Calu3 (cell line): ENCODE measurements around the gene CDC25A. TPM values are rescaled to one million over a fixed set of nuclear protein-coding genes. Genes with fewer than 3 reads are reported as not detected.

ENCODE experiments used
- BruUV-seq: library from RNA; stranded (reverse); fragments of 400-500 nt; replicated peaks from 2 replicates; lab custom pipeline; 2021; lab: Mats Ljungman, UMichigan
- CTCF ChIA-PET: fragments of 300-600 bp; sonication (Branson Sonifier 250); formaldehyde crosslinking; loops from one replicate; lab custom pipeline; 2022; ENCODE audit warnings: antibody characterized with exemption; lab: Charles Lee
- DNase-seq: peaks from one replicate; pipeline ENCODE4 v3.0.0; 2022
- H3K27ac Mint-ChIP-seq: one replicate; pipeline ENCODE4 v1.8.0; 2022; ENCODE audit warnings: mixed read lengths; ENCODE audit not compliant: unreplicated experiment
- H3K27me3 Mint-ChIP-seq: one replicate; pipeline ENCODE4 v1.8.0; 2022; ENCODE audit warnings: mixed read lengths; ENCODE audit not compliant: unreplicated experiment
- H3K36me3 Mint-ChIP-seq: one replicate; pipeline ENCODE4 v1.8.0; 2022; ENCODE audit warnings: mild to moderate bottlenecking, moderate library complexity, mixed read lengths; ENCODE audit not compliant: insufficient read depth, unreplicated experiment
- H3K4me1 Mint-ChIP-seq: one replicate; pipeline ENCODE4 v1.8.0; 2022; ENCODE audit warnings: mild to moderate bottlenecking, low read depth, mixed read lengths; ENCODE audit not compliant: unreplicated experiment
- H3K4me3 Mint-ChIP-seq: one replicate; pipeline ENCODE4 v1.8.0; 2022; ENCODE audit warnings: mild to moderate bottlenecking, low read depth, moderate library complexity, mixed read lengths; ENCODE audit not compliant: unreplicated experiment
- H3K9me3 Mint-ChIP-seq: one replicate; pipeline ENCODE4 v1.8.0; 2022; ENCODE audit warnings: low read depth, mixed read lengths; ENCODE audit not compliant: unreplicated experiment
- intact Hi-C: fragments of 100-400 bp; cut with micrococcal nuclease; formaldehyde crosslinking; loops from one replicate; pipeline ENCODE4 v1.10.0; 2022; ENCODE audit not compliant: unreplicated experiment
- total RNA-seq: library from RNA; stranded (reverse); gene quantifications from 2 replicates; pipeline ENCODE4 v1.2.3, GENCODE V29; 2022
- TF ChIP-seq, protein P1 (sequence below): fragments of 200-600 bp; IDR thresholded peaks from one replicate; pipeline ENCODE4 v1.8.0; 2022; ENCODE audit warnings: antibody characterized with exemption; ENCODE audit not compliant: unreplicated experiment

CDC25A gene
- total RNA-seq, 1 experiment from 2014 or later: 18.2 TPM

GRCh38 chr3:48209445-48209844 is 21.2 kb upstream of the CDC25A start:
- Mint-ChIP-seq H3K4me1 (no peaks in the 10 kb centered on the region), H3K36me3 (no peaks in the 10 kb centered on the region), H3K9me3 (no peaks in the 10 kb centered on the region), H3K27me3 (peaks cover 15% of the 10 kb centered on the region), H3K27ac (no peak overlapping the region), H3K4me3 (no peak overlapping the region)
- CTCF ChIA-PET: no interaction called here
- TF ChIP-seq, protein P1, sequence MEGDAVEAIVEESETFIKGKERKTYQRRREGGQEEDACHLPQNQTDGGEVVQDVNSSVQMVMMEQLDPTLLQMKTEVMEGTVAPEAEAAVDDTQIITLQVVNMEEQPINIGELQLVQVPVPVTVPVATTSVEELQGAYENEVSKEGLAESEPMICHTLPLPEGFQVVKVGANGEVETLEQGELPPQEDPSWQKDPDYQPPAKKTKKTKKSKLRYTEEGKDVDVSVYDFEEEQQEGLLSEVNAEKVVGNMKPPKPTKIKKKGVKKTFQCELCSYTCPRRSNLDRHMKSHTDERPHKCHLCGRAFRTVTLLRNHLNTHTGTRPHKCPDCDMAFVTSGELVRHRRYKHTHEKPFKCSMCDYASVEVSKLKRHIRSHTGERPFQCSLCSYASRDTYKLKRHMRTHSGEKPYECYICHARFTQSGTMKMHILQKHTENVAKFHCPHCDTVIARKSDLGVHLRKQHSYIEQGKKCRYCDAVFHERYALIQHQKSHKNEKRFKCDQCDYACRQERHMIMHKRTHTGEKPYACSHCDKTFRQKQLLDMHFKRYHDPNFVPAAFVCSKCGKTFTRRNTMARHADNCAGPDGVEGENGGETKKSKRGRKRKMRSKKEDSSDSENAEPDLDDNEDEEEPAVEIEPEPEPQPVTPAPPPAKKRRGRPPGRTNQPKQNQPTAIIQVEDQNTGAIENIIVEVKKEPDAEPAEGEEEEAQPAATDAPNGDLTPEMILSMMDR: no peak
- intact Hi-C loops: no loop called here
- BruUV-seq: no TSS peak
- no peak for DNase-seq

GRCh38 chr3:48208076-48208475 is 19.9 kb upstream of the CDC25A start:
- peaks cover 15% of the 10 kb centered on the region for H3K27me3 Mint-ChIP-seq
- H3K9me3 Mint-ChIP-seq: no peaks in the 10 kb centered on the region
- no peaks in the 10 kb centered on the region for H3K36me3 Mint-ChIP-seq
- no TSS peak for BruUV-seq
- intact Hi-C loops: no loop called here
- DNase-seq: no peak
- H3K4me3 Mint-ChIP-seq: no peak overlapping the region
- H3K27ac Mint-ChIP-seq: no peak overlapping the region
- CTCF ChIA-PET: no interaction called here
- TF ChIP-seq, protein P1: no peak
- H3K4me1 Mint-ChIP-seq: no peaks in the 10 kb centered on the region

GRCh38 chr3:48202632-48203031 is 14.4 kb upstream of the CDC25A start:
- Mint-ChIP-seq H3K4me1 (no peaks in the 10 kb centered on the region), H3K27ac (no peak overlapping the region), H3K4me3 (no peak overlapping the region), H3K27me3 (peaks cover 15% of the 10 kb centered on the region), H3K36me3 (no peaks in the 10 kb centered on the region), H3K9me3 (no peaks in the 10 kb centered on the region)
- CTCF ChIA-PET: no interaction called here
- no peak for DNase-seq
- intact Hi-C loops: no loop called here
- TF ChIP-seq, protein P1: no peak
- BruUV-seq: no TSS peak

DNA sequence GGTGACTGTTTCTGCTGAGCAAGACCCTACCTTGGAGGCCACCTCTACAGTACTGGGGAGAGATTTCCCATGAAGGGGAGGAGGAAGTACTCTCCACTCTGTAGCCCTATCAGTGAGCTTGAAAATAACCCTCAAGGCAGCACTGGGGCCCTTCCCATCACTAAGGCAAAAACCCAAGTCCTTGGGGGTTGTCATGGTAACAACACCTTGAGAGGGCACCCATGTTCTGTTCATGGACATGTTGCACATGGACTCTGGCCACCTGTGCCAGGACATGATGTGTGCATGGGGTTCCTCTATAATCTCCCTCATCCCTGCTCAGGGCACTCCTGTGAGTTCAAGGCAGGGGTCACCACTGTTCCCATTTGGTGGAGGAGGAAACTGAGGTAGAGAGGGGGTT is 10.9 kb upstream of the CDC25A start:
- Mint-ChIP-seq H3K27me3 (peaks cover 10% of the 10 kb centered on the region), H3K9me3 (no peaks in the 10 kb centered on the region), H3K36me3 (no peaks in the 10 kb centered on the region), H3K4me3 (no peak overlapping the region), H3K27ac (no peak overlapping the region), H3K4me1 (no peaks in the 10 kb centered on the region)
- intact Hi-C loops: no loop called here
- TF ChIP-seq, protein P1: no peak
- BruUV-seq: no TSS peak
- no peak for DNase-seq
- CTCF ChIA-PET: no interaction called here
